ENCODE results near the gene FAM219A.
"Not testable (repeated sequence)": the region's sequence is repeated elsewhere in the genome, so short reads cannot be mapped to it uniquely, and the experiment has no call there.

FAM219A gene

DNA sequence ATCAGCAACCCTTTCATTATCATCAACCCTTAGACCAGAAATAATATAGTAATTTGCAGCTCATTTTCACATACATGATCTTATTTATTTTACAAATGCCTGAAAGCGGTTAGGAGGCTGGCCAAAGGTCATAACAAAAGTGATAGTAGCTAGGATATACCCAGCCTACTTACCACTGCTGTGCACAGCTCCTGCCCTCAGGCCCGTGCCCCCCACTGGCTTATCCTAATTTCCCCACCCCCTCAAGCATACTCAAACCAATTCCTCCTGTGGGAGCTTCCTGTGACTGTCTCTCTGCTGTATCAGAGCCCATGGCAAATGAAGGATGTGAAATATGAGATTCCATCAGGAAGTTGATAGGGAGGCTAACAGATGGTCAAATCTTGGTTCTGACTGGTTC lies 14.8 kb downstream of the FAM219A start:
- DNase-seq (ENCODE audit: low read depth): no peak

DNA sequence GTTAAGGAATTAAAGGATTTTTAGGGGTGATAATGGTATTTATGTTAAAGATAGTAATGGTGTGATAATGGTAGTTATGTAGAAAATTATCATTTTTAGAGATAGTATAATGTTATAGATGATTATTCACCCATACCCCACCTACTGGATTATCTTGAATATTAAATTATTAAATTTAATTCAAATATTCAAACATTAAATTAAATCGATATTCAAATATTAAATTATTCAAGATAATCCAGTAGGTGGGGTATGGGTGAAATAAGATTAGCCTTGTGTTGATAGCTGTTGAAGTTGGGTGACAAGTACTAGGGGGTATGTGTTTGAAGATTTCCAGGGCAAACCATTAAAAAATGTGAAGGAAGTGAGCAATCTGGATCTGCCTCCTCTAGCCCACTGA lies 15.6 kb downstream of the FAM219A start:
- DNase-seq (ENCODE audit: low read depth): no peak

DNA sequence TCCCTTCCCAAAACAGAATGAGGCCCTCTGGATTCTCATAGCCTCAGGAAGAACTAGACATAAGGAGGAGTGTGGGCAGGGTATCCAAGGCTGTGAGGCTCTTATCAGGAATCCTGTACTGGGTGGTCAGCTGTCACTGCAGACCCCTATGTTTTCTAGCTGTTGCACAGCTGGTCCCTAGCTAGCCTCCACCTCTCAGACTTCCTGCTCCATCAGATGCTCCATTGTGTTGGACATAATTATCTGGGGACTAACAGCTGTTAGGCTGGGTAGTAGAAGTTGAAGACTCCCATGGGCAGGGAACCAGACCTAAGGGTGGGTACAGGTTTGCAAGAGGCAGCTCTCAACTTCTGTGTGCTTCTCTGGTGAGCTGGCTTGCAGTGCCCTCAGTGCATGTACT lies 18.4 kb downstream of the FAM219A start:
- DNase-seq (ENCODE audit: low read depth): no peak

DNA sequence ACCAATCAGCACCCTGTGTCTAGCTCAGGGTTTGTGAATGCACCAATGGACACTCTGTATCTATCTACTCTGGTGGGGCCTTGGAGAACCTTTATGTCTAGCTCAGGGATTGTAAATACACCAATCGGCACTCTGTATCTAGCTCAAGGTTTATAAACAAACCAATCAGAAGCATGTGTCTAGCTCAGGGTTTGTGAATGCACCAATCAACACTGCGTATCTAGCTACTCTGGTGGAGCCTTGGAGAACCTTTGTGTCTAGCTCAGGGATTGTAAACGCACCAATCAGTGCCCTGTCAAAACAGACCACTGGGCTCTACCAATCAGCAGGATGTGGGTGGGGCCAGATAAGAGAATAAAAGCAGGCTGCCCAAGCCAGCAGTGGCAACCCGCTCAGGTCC lies 19.9 kb downstream of the FAM219A start:
- DNase-seq (ENCODE audit: low read depth): not testable (repeated sequence)

- not testable (repeated sequence) for DNase-seq (ENCODE audit: low read depth)
Observed at GRCh38 chr9:34437926-34438307, 20.5 kb downstream of the FAM219A start.

DNA sequence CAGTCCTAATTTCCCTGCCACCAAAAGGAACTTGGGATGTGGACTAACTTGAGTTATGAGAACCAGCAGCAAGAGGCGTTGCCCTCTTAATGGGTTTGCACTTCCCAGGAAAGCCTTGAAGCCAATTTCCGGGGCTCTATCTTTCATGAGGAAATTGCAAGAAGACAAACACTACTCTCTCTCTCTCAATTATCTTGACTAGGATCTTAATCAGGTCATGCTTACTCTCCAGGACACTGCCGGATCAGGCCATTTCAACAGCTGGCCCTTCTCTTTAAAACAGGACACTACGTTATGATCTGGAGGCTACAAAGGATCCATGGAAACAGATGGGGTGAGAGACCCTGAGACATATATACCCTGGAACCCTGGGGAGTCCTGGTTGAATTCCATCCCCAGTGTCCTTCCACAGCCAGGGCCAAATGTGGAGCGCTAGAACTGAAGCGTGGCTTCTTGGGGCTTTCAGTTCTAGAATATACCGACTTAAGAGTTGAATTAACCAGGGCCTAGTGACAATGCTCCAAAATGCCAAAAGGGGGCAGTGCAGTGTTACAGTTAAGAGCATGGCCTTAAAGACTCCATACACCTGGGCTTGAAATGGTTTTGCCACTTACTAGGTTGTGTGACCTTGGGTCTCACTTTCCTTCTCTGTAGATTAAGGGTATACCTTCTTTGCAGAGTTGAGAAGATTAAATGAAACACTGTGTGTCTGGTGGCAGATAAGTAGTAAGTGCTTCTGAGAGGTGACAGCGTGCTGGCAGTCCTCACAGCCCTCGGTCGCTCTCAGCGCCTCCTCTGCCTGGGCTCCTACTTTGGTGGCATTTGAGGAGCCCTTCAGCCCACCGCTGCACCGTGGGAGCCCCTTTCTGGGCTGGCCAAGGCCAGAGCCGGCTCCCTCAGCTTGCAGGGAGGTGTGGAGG lies 21.1 kb downstream of the FAM219A start:
- peak; percentile 11 for DNase-seq (ENCODE audit: low read depth)

GRCh38 chr9:34431667-34432066 lies 26.7 kb downstream of the FAM219A start:
- no peak for DNase-seq (ENCODE audit: low read depth)

- DNase-seq (ENCODE audit: low read depth): no peak
Observed at GRCh38 chr9:34430843-34431437, 27.4 kb downstream of the FAM219A start.

- no peak for DNase-seq (ENCODE audit: low read depth)
Observed at GRCh38 chr9:34428325-34428958, 29.9 kb downstream of the FAM219A start.

DNA sequence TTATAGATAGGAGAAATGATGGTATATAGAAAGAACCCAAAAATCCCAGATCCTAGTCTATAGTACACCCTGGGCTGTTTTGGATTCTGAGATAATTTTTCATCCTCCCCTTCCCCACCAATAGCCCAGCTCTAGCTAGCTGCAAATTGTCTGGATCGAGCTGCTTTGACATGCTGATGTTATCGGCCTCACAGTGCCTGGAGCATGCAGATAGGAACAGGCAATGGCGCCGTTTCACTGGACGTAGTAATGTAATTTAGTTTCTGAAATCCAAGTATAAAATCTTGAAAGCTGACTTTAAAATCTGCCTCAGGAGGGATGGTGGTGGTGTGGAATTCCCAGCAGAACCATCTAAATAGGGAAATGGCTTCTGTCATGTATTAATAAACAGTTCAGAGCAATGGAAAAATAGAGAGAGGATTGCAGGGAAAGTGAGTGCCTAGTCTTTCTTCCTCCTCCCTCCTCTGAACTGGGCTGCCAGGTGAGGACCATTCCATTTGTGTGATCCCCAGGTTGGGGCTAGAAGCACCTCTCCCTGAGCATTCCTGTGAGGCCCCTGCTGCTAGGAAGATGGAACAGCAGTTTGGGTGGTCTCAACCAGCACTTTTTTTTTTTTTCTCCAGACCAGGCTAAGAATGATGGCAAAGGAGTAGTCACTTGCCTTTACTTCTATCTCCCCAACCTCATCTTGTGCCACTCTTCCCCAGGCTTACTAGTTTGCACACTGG lies 31.9 kb downstream of the FAM219A start:
- DNase-seq (ENCODE audit: low read depth): no peak

DNA sequence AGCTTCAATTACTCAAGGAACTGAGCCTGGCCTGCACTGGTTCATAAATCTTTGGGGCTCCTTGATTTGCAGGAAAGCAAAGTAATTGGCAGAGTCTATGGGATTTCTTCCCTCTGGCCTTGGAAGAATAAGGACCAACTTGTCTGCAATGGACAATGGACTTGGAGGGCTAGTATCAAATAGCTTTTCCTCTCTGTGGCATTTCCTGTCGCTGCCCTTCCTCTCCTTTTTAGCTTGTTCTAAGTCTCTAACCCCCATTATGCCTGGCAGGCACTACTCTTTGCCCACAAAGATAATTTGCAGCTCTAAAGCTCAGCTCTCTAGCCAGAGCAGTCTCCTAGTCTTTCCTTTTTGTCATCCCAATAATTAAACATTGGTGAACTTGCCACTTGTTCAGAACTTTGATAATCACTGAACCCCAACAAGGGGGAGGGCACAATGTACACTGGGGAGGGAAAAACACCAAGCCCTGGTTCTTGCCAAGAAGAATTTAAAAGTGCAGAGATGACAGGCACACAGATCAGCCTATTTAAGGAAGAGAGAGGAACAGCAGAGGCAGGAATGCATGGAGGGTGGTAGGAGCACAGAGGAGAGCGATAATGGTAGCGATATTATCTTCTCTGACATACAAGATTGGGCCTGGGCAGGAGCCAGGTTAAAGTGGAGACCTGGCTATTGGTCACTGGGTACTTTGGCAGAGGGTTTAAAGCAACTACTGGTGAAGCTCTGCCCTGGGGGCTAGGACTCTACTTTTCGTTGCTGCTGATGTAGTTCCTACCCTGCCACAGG lies 38.5 kb downstream of the FAM219A start:
- DNase-seq (ENCODE audit: low read depth): no peak

DNA sequence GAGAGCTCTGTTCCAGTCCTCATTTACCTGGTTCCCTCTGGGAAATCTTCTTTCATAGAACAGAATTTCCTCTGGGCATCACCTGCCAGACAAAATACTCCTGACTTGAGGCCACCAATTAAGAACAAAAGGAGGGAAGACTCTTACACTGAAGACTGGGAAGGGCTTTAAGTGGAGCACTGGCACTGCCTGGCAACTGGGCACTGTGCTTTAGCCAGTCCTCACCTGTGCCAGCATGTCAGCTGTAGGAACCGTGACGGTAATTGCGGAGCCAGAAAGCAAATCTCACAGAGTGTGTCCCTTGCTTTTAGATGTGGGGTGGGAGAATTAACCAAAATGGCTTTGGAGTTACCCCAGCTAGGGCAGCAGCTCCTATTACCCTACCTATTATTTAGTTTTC lies 40.6 kb downstream of the FAM219A start:
- no peak for DNase-seq (ENCODE audit: low read depth)

GRCh38 chr9:34413231-34413852 lies 45.0 kb downstream of the FAM219A start:
- no peak for DNase-seq (ENCODE audit: low read depth)

DNA sequence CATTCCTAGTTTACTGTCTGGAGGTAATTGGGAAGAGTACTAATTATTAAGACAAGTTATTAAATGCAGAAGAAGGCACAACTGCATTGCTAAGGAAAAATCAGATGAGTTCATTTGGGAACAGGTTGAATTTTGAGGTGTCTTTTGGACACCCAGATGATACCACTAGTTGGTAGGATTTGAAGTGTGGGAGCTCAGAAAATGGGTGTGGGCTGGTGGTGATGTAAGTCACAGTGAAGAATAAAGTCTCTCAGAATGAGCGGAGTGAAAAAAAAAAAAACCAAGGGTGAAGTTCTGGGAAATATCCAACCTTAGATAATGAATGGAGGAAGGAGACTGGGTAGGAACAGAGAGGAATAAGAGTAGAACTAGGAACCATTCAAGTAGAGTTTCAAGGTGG lies 46.0 kb downstream of the FAM219A start:
- no peak for DNase-seq (ENCODE audit: low read depth)

DNA sequence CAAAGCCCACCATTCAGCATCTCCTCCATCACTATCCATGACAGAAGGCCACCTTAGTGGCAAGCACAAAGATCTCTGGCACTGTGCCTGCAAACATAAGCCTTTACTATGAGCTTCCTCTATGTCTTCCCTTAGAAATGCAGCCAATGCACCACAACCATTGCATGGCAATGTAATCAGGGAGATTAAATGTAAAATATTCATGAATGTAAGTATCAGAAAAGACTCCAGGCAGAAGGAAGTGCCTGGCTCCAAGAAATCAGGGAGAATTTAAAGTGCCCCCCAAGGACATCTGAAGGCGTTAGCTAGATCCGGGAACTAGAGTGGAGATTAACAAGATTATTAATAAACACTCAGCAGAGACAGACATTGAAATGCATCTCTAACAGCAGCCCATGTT lies 49.2 kb downstream of the FAM219A start:
- no peak for DNase-seq (ENCODE audit: low read depth)

GRCh38 chr9:34408173-34408572 lies 50.2 kb downstream of the FAM219A start:
- DNase-seq (ENCODE audit: low read depth): no peak

- no peak for DNase-seq (ENCODE audit: low read depth)
Observed at GRCh38 chr9:34406219-34406618, 52.2 kb downstream of the FAM219A start.

DNA sequence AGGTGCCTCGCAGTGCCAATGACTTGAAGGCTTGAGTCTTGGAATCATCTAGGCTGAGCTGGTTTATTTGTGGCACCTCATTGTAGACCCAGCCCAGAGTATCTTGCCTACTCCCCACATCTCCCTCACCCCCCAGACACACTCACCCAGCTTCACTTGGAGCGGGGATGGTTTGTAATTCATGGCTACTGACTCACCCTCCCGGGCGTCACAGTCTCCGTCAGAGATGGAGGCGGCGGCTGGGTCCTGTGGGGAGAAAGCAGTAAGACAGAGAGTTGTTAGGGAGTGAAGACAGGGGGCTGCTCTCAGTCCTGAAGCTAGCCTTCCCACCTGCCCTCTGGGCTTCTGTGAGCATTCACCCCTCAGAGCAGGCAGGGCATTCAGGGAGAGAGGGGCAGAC lies 52.7 kb downstream of the FAM219A start:
- no peak for DNase-seq (ENCODE audit: low read depth)

DNA sequence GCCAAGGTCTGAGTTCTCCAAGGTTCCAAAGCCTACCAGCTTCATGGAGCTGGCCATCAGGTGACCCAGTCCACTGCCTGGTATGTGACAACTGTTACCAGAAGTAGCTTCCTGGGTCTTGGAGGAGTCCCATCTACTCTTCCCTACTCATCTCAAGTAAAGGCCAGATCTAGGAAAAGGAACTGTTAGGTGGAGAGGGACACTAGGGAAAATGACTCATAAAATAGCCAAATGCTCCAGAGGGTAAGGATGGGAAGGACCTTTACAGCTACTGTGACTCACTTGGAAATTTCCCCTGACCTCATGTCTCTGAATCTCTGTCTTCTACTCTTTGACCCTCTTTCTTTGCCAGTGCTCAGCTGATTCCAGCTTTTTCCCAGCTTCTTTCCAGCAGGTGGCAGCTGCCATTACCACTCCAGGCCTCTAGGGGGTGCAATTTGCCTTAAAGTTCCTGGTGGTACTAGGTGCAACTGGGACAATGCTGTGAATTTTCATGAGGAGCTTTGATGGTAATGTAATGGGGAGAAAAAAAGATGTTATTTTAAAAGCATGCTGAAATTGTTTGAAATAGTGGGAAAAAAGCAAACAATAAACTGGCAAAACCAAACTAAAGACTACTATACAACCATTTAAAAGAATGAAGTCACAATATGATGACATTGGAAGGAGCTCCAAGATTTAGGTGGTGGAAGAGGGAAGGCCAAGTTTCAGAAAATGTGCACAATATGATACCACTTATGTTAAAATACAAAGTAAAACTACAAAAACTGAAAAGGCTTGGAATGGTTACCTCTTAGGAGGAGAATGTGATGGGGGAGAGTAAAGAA lies 54.6 kb downstream of the FAM219A start:
- DNase-seq (ENCODE audit: low read depth): peak; percentile 42

Measured in activated T-cell treated with anti-CD3 and anti-CD28 coated beads for 1 hour (primary cell).